DMS 273 (cell line): ENCODE data around the gene GPRASP1.
"Not testable (repeated sequence)": the region's sequence is repeated elsewhere in the genome, so short reads cannot be mapped to it uniquely, and the experiment has no call there.

Source experiments
- DNase-seq: peaks from one replicate; lab custom pipeline; 2025; ENCODE audit not compliant: unreplicated experiment; lab: John Stamatoyannopoulos, UW

Gene GPRASP1, protein sequence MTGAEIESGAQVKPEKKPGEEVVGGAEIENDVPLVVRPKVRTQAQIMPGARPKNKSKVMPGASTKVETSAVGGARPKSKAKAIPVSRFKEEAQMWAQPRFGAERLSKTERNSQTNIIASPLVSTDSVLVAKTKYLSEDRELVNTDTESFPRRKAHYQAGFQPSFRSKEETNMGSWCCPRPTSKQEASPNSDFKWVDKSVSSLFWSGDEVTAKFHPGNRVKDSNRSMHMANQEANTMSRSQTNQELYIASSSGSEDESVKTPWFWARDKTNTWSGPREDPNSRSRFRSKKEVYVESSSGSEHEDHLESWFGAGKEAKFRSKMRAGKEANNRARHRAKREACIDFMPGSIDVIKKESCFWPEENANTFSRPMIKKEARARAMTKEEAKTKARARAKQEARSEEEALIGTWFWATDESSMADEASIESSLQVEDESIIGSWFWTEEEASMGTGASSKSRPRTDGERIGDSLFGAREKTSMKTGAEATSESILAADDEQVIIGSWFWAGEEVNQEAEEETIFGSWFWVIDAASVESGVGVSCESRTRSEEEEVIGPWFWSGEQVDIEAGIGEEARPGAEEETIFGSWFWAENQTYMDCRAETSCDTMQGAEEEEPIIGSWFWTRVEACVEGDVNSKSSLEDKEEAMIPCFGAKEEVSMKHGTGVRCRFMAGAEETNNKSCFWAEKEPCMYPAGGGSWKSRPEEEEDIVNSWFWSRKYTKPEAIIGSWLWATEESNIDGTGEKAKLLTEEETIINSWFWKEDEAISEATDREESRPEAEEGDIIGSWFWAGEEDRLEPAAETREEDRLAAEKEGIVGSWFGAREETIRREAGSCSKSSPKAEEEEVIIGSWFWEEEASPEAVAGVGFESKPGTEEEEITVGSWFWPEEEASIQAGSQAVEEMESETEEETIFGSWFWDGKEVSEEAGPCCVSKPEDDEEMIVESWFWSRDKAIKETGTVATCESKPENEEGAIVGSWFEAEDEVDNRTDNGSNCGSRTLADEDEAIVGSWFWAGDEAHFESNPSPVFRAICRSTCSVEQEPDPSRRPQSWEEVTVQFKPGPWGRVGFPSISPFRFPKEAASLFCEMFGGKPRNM (N-terminal part only)

GRCh38 chrX:102651242-102652011 lies at the start of gene GPRASP1:
Gene GPRASP1, plus strand, starts transcription at chrX:102651483. Its CDS starts 2,431 bp downstream, at chrX:102653914.
- DNase-seq, result peak; percentile 71

- no peak for DNase-seq
Observed at GRCh38 chrX:102604327-102604726, 47.0 kb upstream of the GPRASP1 start.

DNA sequence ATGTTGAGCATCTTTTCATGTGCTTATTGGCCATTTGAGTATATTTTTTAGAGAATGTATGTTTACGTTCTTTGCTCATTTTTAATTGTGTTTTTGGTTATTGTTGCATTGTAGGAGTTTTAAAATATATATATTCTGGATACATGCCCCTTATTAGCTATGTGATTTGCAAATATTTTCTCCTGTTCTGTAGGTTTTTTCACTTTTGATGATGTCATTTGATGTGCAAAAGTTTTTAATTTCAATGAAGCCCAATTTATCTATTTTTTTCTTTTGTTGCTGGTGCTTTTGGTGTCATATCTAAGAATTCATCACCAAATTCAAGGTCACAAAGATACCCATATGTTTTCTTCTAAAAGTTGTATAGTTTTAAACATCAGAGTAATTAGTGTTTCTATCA lies 45.2 kb upstream of the GPRASP1 start:
- no peak for DNase-seq

DNA sequence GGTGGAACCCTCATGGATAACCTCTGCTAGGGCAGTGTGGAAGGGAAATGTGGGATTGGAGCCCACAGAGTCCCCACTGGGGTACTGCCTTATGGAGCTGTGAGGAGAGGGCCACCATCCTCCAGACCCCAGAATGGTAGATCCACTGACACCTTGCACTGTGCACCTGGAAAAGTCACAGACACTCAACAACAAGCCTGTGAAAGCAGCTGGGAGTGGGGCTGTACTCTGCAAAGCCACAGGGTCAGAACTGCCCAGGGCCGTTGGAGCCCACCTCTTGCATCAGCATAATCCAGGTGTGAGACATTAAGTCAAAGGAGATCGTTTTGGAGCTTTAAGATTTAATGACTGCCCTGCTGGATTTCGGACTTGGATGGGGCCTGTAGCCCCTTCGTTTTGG lies 40.4 kb upstream of the GPRASP1 start:
- no peak for DNase-seq

- no peak for DNase-seq
Observed at GRCh38 chrX:102624105-102624504, 27.2 kb upstream of the GPRASP1 start.

- DNase-seq, result no peak
Observed at GRCh38 chrX:102627640-102628039, 23.6 kb upstream of the GPRASP1 start.

GRCh38 chrX:102637561-102637960 lies 13.7 kb upstream of the GPRASP1 start:
- no peak for DNase-seq

DNA sequence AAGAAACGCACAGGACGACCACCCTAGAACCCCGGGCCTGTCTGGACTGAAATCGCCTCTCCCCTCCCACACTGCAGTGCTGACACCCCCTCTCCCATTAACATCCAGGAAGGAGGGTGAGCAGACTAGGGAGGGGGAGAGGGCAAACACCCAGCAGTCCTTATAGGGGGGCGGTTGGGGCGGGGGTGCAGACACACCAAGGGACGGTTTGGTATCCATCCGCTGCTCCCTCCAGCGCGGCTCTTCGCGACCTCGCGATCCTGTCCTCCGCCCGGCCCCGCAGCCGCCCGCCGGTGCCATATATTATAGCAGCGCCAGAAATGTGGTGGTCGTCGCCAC lies 411 bp upstream of the GPRASP1 start:
- DNase-seq, result peak; percentile 71

GRCh38 chrX:102652031-102652688 lies 877 bp downstream of the GPRASP1 start:
- peak; percentile 12 for DNase-seq

- DNase-seq, result no peak
Observed at GRCh38 chrX:102654696-102655095, 3.4 kb downstream of the GPRASP1 start.

DNA sequence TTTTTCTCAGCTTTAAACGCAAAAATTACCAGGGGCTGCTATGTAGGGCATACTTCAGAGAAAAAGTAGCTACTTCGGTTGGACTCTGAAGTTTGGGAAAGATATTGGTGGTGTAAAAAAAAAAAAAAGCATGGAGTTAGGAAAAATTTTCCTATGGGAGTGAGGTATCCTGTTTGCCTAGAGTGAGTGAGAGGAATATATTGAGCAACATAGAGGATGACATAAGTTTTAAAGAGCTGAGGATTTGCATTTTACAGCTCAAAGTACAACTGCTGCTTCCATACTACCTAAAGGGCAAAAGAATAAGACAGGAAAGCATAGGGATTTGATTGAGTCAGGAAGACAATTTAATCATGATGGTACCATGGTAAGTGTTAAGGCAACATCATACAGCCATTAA lies 7.3 kb downstream of the GPRASP1 start:
- no peak for DNase-seq

- DNase-seq, result no peak
Observed at GRCh38 chrX:102659790-102660757, 8.8 kb downstream of the GPRASP1 start.

- not testable (repeated sequence) for DNase-seq
Observed at GRCh38 chrX:102663820-102664219, 12.5 kb downstream of the GPRASP1 start.

DNA sequence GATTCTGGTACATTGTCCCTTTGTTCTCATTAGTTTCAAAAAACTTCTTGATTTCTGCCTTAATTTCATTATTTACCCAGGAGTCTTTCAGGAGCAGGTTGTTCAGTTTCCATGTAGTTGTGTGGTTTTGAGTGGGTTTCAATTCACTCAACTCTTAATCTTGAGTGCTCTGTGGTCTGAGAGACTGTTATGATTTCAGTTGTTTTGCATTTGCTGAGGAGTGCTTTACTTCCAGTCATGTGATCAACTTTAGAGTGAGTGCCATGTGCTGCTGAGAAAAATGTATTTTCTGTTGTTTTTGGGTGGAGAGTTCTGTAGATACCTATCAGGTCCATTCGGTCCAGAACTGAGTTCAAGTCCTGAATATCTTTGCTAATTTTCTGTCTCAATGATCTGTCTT lies 15.8 kb downstream of the GPRASP1 start:
- DNase-seq, result not testable (repeated sequence)

DNA sequence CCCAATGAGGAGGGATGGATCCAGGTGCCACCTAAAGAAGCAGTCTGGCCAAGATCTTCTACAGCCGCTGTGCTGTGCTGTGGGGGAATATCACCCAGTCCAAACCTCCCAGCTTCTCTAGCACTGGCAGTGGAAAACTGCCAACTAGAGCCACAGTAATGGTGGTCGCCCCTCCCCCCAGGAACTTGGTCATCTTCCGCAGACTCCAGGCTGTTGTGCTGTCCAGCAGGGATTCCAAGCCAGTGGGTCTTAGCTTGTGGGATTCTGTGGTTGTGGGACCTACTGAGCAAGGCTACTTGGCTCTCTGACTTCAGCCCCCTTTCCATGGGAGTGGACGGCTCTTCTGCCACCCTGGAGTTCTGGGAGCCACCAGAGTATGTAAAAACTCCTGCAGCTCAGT lies 18.2 kb downstream of the GPRASP1 start:
- no peak for DNase-seq

GRCh38 chrX:102672856-102673255 lies 21.6 kb downstream of the GPRASP1 start:
- DNase-seq, result no peak

DNA sequence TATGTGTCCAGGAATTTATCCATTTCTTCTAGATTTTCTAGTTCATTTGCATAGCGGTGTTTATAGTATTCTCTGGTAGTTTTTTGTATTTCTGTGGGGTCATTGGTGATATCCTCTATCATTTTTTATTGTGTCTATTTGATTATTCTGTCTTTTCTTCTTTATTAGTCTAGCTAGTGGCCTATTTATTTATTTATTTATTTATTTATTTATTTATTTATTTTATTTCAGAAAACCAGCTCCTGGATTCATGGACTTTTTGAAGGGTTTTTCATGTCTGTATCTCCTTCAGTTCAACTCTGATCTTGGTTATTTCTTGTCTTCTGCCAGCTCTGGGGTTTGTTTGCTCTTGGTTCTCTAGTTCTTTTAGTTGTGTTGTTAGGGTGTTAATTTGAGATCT lies 26.2 kb downstream of the GPRASP1 start:
- DNase-seq, result not testable (repeated sequence)

GRCh38 chrX:102684772-102685520 lies 33.7 kb downstream of the GPRASP1 start:
- peak; percentile 10 for DNase-seq

DNA sequence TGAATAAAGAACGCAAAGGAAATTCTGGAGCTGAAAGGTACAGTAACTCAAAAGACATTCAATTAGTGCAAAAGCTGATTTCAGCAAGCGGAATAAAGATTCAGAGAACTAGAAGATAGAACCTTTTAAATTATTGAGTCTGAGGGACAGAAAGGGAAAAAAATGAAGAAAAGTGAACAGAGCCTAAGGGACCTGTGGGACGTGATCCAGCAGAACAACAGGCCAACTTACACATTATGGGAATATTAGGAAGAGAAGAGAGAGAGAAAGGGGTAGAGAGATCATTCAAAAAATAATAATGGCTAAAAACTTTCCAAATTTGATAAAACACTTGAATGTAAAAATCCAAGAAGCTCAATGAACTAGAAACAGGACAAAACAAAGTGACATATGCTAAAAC lies 43.5 kb downstream of the GPRASP1 start:
- no peak for DNase-seq
